ENCODE results near the gene EVA1C.
"Not testable (repeated sequence)": the region's sequence is repeated elsewhere in the genome, so short reads cannot be mapped to it uniquely, and the experiment has no call there.

Gene EVA1C, protein sequence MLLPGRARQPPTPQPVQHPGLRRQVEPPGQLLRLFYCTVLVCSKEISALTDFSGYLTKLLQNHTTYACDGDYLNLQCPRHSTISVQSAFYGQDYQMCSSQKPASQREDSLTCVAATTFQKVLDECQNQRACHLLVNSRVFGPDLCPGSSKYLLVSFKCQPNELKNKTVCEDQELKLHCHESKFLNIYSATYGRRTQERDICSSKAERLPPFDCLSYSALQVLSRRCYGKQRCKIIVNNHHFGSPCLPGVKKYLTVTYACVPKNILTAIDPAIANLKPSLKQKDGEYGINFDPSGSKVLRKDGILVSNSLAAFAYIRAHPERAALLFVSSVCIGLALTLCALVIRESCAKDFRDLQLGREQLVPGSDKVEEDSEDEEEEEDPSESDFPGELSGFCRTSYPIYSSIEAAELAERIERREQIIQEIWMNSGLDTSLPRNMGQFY

DNA sequence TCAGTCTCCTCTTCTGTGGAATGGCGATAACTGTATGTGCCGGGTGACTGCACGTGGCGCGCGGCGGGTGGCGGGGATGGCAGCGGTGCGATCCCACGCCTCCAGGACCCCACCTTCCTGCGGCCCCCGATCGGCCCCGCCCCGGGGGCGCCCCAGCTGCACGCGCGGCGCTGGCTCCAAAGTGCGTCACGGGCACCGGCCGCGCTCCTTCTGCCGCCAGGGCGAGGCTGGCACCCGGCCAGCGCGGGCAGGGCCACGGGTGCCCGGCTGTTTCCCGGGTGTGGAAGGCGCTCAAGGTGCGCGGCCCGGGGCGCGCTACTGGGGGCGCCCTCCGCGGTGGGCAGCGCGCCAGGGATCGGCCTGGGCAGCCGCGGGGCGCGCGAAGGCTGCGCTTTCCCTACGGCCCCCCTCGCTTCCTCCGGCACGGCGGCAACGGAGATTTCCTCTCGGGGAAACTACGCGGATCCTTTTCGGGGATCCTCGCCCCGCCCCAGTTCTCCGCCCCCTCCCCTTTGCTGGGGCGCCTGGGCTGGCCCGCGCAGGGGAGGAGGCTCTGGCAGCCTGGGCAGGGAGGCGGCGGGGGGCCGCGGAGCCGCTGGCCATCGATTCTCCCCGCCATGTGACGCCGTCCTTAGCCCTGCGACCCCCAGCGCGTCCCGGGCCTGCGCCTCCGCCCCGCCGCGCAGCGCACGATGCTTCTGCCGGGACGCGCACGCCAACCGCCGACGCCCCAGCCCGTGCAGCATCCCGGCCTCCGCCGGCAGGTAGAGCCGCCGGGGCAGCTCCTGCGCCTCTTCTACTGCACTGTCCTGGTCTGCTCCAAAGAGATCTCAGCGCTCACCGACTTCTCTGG lies at the start of gene EVA1C:
TSS of gene EVA1C (plus strand) at position 545 of the 853 bp plus-strand sequence. CDS start at position 693, 148 bp downstream.
- peak; percentile 80 for DNase-seq

DNA sequence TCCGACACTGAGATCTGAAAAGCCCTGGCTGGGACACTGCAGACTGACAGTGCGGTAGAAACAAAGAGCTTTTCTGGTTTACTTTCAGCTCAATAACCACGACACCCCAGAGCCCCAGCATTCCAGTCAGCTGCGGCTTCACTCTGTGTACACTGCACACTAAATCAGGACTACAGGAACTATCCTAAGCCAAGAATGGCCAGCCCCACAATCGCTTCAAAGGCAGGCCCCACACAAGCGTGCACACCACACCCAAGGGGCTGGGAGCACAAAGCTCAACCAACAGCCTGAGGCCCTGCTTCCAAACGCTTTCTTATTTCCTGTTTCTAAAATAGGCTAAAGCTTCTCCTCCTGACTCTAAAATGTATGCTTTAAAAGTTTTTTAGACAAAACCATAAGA lies 48.1 kb upstream of the EVA1C start:
- DNase-seq = no peak

DNA sequence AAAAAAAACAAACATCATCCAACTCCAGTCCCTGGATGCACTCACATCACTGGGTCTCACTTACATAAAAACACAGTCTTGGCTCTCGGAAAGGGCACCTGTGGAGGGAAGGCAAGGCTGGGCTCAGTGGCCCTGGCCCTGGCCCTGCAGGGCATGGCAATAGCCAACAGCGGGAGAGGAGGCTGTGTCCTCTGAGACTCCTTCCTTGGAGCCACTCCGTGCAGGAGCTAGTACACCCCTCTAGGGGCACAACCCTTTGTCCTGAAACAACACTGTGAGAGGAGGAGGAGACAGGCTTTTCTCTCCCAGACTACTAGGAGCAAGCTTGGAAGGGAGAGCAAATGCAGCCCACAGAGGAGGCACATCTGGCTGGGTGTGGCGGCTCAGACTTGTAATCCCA lies 47.7 kb upstream of the EVA1C start:
- DNase-seq = no peak

DNA sequence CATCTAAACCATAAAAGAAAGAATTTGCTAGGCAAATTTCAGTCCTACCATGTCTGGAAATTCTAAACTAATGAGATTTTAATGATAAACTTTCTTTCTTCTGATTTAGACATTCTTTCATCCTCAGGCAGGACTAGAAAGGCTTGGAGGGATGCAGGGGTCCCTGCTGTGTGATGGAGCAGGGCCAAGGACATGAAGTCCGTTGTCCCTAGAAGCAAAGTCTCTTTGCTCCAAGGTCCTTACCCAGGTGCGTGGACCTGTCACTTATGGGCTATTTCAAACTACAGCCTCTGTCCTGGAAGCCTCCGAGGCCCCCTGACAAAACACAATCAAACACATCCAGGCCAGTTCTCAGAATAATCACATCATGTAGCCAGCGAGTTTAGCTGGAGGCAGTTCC lies 46.3 kb upstream of the EVA1C start:
- no peak for DNase-seq

DNA sequence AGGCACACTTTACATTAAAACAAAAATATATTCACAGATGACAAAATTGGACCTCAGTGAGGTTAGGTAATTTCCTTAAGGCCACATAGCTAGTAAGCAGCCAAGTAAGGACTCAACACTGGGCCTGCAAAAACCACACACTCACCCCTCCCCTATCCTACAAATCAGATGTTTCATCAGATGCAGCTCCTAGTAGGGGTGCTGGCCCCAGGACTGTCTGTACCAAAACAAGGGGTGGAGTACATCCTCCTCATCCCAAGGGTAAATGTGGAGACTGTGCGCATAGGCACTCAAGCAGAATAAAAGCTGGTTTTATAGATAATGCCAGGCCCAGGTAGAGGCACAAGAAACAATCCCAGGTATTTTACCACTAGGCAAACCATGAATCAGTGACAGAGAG lies 45.3 kb upstream of the EVA1C start:
- no peak for DNase-seq

DNA sequence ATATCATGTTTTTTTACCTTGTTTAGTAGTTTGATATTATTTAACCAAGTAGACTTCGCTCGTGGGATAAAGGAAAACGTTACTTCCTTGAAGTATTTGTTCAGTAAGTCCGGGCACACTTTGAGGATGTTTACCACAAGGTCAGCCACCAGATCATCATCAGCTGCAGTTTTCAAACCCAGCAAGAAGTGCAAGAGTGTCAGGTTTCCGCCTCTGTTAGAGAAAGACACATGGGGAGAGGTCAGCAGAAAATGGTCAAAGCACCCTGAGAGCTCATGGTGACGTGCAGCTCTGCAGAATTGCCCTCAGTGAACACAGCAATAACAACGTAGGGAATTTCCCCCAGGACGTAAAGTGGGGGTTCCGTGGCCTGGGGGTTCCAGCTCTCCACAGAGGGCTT lies 44.1 kb upstream of the EVA1C start:
- no peak for DNase-seq

DNA sequence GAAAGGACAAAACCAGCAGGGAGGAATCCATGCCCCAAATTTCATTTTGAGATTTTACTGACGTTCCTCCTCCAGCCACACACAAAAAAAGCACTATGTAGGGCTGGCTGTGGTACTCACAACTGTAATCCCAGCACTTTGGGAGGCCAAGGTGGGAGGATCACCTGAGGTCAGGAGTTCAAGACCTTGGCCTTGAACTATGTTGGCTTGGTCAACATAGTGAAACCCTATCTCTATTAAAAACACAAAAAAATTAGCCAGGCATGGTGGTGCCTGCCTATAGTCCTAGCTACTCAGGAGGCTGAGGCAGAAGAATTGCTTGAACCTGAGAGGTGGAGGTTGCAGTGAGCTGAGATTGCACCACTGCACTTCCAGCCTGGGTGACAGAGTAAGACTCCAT lies 43.5 kb upstream of the EVA1C start:
- DNase-seq = not testable (repeated sequence)

DNA sequence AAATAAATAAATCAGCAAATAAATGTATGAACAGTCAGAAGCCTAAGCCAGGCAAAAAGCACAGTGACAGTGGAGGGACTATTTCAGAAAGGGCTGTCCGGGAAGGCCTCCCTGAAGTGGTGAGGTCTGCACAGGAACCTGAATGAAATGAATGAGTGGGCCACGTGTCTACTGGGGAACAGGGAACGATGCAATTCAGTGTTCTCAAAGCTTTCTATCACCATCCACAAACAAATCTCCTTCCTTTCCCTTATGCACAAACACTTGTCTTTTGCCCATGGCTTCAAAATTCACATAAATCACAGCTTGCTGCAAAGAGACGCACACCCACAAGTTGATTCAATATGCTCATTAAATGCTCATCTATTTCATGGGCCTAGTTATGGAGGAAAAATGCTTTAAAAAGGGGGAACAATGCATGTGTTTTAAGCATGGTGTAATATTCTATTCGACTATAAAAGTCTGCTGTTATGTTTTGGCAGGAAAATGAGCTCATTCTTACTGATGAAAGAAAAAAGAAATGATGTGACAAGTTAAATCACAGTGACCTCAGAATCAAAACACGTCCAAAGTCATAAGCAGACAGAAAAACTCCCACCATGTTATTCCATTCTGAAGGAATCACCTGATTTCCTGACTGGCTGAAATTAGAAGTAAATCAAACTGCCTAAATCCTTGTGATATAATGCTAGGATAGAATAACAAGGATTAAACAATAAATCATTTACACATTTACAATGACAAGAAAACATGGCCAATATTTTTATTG lies 41.3 kb upstream of the EVA1C start:
- DNase-seq = no peak

DNA sequence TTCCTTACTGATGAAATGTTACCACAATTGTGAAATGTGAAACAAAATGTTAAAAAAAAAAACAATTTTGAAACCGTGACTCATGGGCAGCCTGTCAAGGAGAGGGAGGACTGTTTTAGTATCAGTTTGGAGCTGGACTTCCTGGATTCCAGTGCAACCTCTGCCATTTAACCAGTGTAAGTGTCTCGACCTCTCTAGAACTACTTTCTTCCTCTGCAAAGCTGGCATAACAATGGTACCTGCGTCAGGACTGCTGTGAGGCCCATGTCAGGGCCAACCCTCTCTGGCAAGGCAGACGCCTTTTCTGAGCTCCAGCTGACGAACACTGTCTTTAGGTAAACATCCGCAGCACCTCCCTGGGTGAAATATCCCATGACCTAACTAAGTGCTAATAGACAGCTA lies 40.6 kb upstream of the EVA1C start:
- no peak for DNase-seq

DNA sequence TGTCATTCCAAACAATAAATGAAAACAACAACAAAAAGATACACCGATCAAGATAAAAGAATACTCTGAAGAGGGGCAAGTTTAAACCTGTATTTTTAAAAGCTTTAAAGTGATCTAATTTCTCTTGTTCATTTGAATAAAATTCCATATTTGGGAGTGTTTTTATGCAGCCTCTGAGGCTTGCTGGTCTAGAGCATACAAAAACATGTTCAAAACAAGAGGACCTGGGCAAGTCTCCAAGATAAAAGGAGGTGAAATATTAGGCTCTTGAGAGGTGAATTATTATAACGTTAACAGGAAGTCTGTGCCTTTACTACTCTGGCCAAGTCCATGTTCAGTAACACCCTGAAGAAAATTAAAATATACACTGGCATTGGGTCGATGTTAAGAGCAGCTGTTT lies 39.8 kb upstream of the EVA1C start:
- DNase-seq = no peak

DNA sequence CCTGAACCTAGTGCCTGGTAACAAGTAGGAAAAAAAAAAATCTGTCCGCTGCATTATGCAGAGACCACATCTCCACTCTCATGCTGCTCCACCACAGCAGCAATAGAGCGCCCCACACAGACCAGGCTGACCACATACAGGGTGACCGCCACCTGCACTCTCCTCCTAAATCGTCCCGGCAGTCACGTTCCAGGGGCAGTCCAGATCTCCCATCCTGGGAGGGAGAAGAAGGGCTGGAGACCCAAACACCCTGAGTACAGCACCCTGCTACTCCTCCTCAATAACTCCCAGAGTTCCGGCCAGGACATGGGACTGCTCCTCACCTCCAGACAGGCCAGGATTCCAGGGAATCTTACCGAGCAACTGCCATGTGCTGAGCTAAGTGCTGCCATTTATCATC lies 35.0 kb upstream of the EVA1C start:
- no peak for DNase-seq

DNA sequence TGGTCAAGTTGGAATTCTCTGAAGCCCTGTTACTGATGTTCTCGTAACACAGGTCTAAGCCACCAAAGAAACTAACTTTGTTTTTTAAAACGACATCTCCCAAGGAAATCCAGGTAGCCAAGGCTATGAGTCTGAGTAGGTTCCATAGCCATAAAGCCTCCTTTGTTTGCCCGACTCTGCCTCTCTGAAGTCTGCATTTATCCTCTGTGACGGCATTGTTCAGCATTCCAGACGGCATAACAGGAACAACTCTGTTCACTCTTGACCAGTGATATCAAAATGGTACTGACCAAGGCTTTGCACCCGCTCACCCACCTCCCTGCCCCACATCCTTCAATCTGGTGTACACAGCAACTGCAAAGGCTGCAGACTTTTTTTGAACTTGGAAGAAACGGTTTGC lies 34.5 kb upstream of the EVA1C start:
- DNase-seq = no peak

DNA sequence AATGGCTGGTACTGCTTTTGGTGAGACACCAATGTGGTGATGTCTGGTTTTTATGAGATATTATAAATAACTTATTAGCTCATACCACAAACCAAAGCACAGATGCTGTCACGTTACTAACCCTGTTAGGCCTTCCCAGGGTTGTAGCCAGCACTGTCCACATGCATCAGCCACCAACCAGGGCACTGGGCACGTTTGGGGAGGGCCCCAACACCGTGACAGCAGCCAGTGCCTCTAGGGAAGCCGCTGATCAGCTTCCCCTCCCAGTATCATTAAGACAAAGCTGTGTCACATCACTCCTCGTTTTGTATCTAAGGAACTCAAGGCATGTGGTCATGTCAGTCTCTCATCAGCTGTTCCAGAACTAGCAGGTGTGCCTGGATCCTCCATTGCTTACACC lies 33.5 kb upstream of the EVA1C start:
- no peak for DNase-seq

DNA sequence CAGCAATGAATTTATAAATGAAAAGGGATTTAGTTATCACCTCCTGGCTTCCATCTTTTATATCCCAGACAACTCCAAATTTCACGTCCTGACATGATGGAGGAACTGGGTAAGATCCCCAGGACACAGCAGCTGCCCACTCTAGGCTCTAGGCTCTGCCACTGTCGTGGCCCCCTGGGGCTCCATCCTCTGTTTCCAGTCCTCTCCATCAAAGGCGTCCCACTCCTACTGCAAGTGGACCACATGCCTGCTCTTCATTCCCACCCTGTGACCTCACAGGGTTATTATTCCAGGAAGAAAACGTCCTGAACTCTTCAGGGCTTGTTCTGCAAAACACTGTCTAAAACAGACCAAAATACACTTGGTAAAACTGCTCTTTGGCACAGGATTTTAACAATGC lies 31.6 kb upstream of the EVA1C start:
- DNase-seq = no peak

DNA sequence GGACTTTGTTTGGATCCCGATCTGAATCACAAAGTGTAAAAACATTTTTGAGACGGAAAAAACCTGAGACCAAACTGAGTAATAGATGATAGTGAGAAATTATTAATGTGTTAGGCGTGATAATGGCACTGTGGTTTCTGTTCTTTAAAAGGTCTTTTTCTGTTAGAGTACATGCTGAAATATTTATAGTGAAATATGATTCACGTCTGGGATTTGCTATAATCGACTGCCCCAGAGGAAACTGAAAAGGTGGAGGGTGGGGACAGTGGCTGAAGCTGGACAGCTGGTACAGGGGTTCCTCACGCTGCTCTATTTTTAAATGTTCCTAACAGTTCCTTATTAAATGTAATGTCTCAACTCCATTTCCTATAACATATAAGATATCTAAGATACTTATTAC lies 30.9 kb upstream of the EVA1C start:
- DNase-seq = no peak

DNA sequence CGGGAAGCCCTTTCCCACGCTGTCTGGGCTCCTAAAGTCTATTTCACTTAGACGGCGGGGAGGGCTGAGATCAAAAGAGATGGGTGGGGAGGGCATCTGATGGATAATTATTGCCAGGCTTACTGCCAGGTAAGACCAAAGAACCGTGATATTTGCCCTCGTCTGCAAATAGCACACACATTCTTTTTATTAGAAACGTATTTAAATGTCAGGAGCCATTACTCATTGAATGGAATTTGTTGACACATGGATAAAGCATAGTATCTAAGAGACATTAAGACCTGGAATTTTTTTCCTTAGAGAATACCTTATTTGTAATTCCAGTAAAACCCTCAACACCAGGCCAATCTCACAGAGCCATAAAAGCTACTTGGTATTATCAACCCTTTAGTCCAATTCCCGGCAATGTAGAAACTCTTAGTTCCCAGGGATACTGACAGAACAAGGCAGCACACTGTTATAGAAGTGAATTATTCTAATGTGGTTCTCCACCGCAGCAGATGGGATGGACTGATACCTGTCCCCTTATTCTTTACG lies 30.3 kb upstream of the EVA1C start:
- no peak for DNase-seq

DNA sequence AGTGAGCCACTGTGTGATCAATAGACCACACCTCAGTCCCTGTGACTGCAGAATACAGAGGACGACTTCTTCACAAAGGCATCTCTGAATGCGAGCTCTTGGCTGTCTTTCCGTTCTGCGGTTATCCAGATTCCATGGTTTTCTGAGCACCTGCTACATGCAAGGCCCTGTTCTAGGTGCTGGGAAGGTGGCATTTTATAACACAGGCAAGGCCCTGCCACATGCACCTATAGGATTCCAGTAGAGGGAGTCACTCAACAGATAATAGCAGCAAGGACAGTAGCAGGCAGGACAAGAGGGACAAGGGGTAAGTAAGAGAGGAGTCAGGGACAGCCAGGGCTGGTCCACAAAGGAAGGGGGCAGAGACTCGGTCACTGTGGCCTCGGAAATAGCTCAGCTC lies 28.7 kb upstream of the EVA1C start:
- DNase-seq = no peak

DNA sequence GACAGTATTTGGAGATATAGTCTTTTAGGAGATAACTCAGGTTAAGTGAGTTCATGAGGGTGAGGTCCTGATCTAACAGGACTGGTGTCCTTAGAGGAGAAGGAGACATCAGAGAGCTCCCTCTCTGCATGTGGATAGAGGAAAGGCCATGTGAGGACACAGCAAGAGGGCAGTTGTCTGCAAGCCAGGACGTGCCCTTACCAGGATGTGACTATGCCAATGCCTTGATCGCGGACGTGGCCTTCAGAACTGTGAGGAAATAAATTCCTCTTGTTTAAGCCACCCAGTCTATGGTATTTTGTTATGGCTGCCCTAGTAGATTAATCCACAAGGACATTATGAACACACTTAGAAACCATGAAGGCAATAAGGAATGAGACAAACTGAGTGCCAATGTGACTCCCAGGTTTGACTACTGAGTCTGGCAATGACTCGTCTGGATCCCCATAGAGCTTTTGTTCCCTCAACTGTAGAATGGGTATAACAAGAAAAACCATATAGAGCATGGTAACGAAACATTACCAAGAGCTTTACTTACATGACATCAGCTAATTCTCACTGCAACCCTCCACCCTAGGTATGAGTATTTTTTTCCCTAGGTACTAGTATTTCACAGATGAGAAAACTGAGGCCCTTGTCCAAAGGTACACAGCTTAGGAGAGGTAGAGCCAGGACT lies 26.2 kb upstream of the EVA1C start:
- DNase-seq = no peak

DNA sequence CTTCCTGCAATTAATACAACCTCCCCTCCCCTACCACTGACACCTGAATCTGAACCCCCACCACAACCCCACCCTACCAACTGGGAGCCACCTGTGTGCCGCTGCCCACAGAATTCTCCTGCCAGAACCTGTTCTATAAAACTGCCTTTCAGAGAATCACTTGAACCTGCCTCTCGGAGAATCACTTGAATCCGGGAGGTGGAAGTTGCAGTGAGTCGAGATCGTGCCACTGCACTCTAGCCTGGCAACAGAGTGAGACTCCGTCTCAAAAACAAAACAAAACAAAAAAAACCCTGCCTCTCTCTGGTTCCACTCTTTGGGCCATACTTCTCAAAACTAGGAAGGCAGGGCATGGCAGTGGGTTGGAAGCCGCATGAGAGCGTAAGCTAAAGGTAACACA lies 25.4 kb upstream of the EVA1C start:
- no peak for DNase-seq

DNA sequence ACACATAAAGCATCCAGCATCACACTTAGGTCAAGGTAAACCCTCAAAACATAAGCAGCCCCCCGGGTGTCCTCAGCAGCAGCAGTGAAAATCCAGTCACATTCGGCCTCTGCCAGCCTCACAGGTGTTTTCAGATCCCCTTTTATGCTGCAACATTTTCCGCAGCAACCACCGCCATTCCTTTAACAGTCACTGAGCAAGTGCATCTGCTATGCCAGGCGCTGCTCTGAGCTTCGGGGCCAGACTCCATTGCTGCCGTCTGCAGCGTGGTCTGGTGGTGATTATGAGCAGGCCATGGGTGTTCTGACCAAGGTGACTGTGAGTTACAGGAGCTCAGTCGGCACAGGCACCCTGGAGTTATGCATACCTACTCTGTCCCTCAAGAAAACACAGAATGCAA lies 24.2 kb upstream of the EVA1C start:
- DNase-seq = no peak

DNA sequence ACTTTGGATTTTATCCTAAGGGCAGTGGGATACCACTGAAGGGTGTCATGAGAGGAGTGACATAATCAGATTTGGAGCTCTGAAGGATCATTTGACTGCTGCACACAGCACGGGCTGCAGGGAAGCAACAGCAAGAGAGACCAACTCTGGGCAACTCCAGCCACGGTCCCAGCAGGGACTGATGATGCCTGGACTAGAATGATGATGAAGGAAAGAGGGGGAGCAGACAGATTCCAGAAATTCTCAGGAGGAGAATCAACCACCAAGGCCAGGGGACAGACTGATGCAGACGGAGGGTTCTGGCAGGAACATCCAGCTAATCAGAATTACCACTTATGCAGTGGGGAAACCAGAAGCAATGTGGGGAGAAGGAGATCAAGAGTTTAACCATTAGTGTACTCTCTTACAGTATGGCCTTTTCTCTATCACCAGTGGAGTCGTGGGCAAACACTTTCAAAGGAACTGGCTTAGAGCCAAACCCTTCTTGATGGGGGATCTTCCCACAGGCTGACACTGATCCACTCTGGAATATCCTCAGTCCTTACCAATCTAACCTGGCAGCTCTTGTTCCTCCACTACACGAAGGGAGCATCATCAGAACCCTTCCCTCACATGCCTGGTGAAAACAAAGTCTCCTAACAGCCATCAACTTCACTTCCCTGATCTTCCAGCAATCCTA lies 23.0 kb upstream of the EVA1C start:
- DNase-seq = no peak
